OCI-LY1 (cell line): ENCODE results near the gene RNF121.

Experiments used
- H2AFZ ChIP-seq: fragments of 200-600 bp; sonication (generic), shearing (Covaris generic); 2 replicates; pipeline ENCODE4 v1.6.0; 2014; ENCODE audit warnings: antibody characterized with exemption, mild to moderate bottlenecking, low read length
- H3F3A ChIP-seq: fragments of 200-600 bp; sonication (generic), shearing (Covaris generic); 2 replicates; pipeline ENCODE4 v1.6.0; 2014; ENCODE audit warnings: mild to moderate bottlenecking, antibody characterized with exemption, low read length, moderate library complexity; ENCODE audit not compliant: insufficient read depth
- H3K27ac ChIP-seq: fragments of 200-600 bp; sonication (generic); 2 replicates; pipeline ENCODE4 v1.5.1; 2014; ENCODE audit warnings: low read length, mixed run types, mild to moderate bottlenecking, low read depth; ENCODE audit not compliant: poor library complexity, severe bottlenecking
- H3K27me3 ChIP-seq: fragments of 200-600 bp; sonication (generic); 2 replicates; pipeline ENCODE4 v1.6.0; 2014; ENCODE audit warnings: antibody characterized with exemption, mild to moderate bottlenecking, low read length, moderate library complexity; ENCODE audit not compliant: insufficient read depth
- H3K36me3 ChIP-seq: fragments of 200-600 bp; sonication (generic); 2 replicates; pipeline ENCODE4 v1.6.1; 2014; ENCODE audit warnings: mild to moderate bottlenecking, antibody characterized with exemption, low read length, moderate library complexity, mixed read lengths; ENCODE audit not compliant: insufficient read depth
- H3K4me1 ChIP-seq: fragments of 200-600 bp; sonication (generic); 2 replicates; pipeline ENCODE4 v1.5.1; 2014; ENCODE audit warnings: mild to moderate bottlenecking, low read length, moderate library complexity; ENCODE audit not compliant: insufficient read depth, severe bottlenecking
- H3K4me2 ChIP-seq: fragments of 200-600 bp; sonication (generic), shearing (Covaris generic); 2 replicates; pipeline ENCODE4 v1.6.1; 2014; ENCODE audit warnings: low read length
- H3K4me3 ChIP-seq: fragments of 200-600 bp; sonication (generic); 2 replicates; pipeline ENCODE4 v1.5.1; 2014; ENCODE audit warnings: low read length, low read depth, mild to moderate bottlenecking, mixed read lengths; ENCODE audit not compliant: poor library complexity, severe bottlenecking
- H3K79me2 ChIP-seq: fragments of 200-600 bp; shearing (Covaris generic); 2 replicates; pipeline ENCODE4 v1.6.1; 2016; ENCODE audit warnings: mixed run types, low read length, mixed read lengths; ENCODE audit not compliant: insufficient read depth
- H3K9ac ChIP-seq: fragments of 200-600 bp; sonication (generic), shearing (Covaris generic); 2 replicates; pipeline ENCODE4 v1.6.1; 2014; ENCODE audit warnings: mild to moderate bottlenecking, low read length, mixed read lengths
- H3K9me2 ChIP-seq: fragments of 200-600 bp; sonication (generic), shearing (Covaris generic); 2 replicates; pipeline ENCODE4 v1.6.1; 2014; ENCODE audit warnings: low read depth, mild to moderate bottlenecking, low read length, mixed read lengths
- H3K9me3 ChIP-seq: fragments of 200-600 bp; shearing (Covaris generic); 2 replicates; pipeline ENCODE4 v1.6.1; 2014; ENCODE audit warnings: low read length, mixed read lengths
- H4K20me1 ChIP-seq: fragments of 200-600 bp; sonication (generic), shearing (Covaris generic); 2 replicates; pipeline ENCODE4 v1.6.0; 2016; ENCODE audit warnings: mild to moderate bottlenecking, low read length; ENCODE audit not compliant: insufficient read depth
- CTCF ChIP-seq: fragments of 200-600 bp; sonication (generic), shearing (Covaris generic); IDR thresholded peaks from 2 replicates; pipeline ENCODE4 v1.5.1; 2017; ENCODE audit warnings: mild to moderate bottlenecking, antibody characterized with exemption, low read length, moderate library complexity, mixed read lengths
- EZH2 ChIP-seq: fragments of 200-600 bp; sonication (generic), shearing (Covaris generic); IDR thresholded peaks from 2 replicates; pipeline ENCODE4 v1.8.0; 2017; ENCODE audit warnings: borderline replicate concordance, mixed run types, mild to moderate bottlenecking, antibody characterized with exemption, low read length, moderate library complexity, mixed read lengths

The RNF121 gene

GRCh38 chr11:71931245-71931602, 2.4 kb downstream of the RNF121 start:
- H3K36me3 ChIP-seq: peaks cover 4% of the 10 kb centered on the region
- H3K9me2 ChIP-seq: no peaks in the 10 kb centered on the region
- H3K9me3 ChIP-seq: no peaks in the 10 kb centered on the region
- H3K79me2 ChIP-seq: peaks cover 74% of the 10 kb centered on the region
- TF ChIP-seq CTCF: no peak
- TF ChIP-seq EZH2: no peak
- peak overlapping the region; percentile 82 for H3K4me3 ChIP-seq
- peak overlapping the region; percentile 92 for H3K4me2 ChIP-seq
- no peak overlapping the region for H2AFZ ChIP-seq
- peak overlapping the region; percentile 16 for H3K27ac ChIP-seq
- no peaks in the 10 kb centered on the region for H3F3A ChIP-seq
- H3K27me3 ChIP-seq: no peaks in the 10 kb centered on the region
- H3K4me1 ChIP-seq: peaks cover 64% of the 10 kb centered on the region
- H4K20me1 ChIP-seq: no peaks in the 10 kb centered on the region
- peak overlapping the region; percentile 19; the same call in 1 of the 2 replicates for H3K9ac ChIP-seq

- H3K27ac ChIP-seq: peak overlapping the region; percentile 39
- peaks cover 53% of the 10 kb centered on the region for H3K4me1 ChIP-seq
- no peaks in the 10 kb centered on the region for H3F3A ChIP-seq
- H3K79me2 ChIP-seq: peaks cover 80% of the 10 kb centered on the region
- H3K9ac ChIP-seq: peak overlapping the region; percentile 17; the same call in 1 of the 2 replicates
- H3K9me2 ChIP-seq: no peaks in the 10 kb centered on the region
- H3K4me2 ChIP-seq: peak overlapping the region; percentile 60
- no peak overlapping the region for H2AFZ ChIP-seq
- H3K36me3 ChIP-seq: peaks cover 8% of the 10 kb centered on the region; the same call in 1 of the 2 replicates
- H3K9me3 ChIP-seq: no peaks in the 10 kb centered on the region
- peak overlapping the region; percentile 40 for H3K4me3 ChIP-seq
- no peaks in the 10 kb centered on the region for H3K27me3 ChIP-seq
- H4K20me1 ChIP-seq: no peaks in the 10 kb centered on the region
- TF ChIP-seq CTCF: no peak
- no peak for TF ChIP-seq EZH2
Measured at GRCh38 chr11:71933141-71933933, 4.5 kb downstream of the RNF121 start.

GRCh38 chr11:71934213-71934612, 5.4 kb downstream of the RNF121 start:
- H3K4me3 ChIP-seq: peak overlapping the region; percentile 40
- H2AFZ ChIP-seq: no peak overlapping the region
- H3K4me2 ChIP-seq: peak overlapping the region; percentile 60

More at GRCh38 chr11:71934213-71934612, 5.4 kb downstream of the RNF121 start:
- Histone ChIP-seq H3K27me3 (no peaks in the 10 kb centered on the region), H3K27ac (peak overlapping the region; percentile 39), H3K9me3 (no peaks in the 10 kb centered on the region), H3K9me2 (no peaks in the 10 kb centered on the region), H3K4me1 (peaks cover 53% of the 10 kb centered on the region), H4K20me1 (no peaks in the 10 kb centered on the region), H3F3A (no peaks in the 10 kb centered on the region), H3K79me2 (peaks cover 78% of the 10 kb centered on the region), H3K36me3 (peaks cover 8% of the 10 kb centered on the region; the same call in 1 of the 2 replicates), H3K9ac (peak overlapping the region; percentile 17; the same call in 1 of the 2 replicates)
- TF ChIP-seq CTCF: no peak
- TF ChIP-seq EZH2: no peak
